Smooth muscle cell (in vitro differentiated cells): Measurements from ENCODE around the gene SURF6. TPM values are rescaled to one million over a fixed set of nuclear protein-coding genes. Genes with fewer than 3 reads are reported as not detected.

Experiments used
- DNase-seq: peaks from one replicate; lab custom pipeline; 2025; ENCODE audit not compliant: unreplicated experiment; lab: John Stamatoyannopoulos, UW
- H2AFZ ChIP-seq: fragments of 200-600 bp; sonication (generic); 2 replicates; pipeline ENCODE4 v1.6.0; 2016; ENCODE audit warnings: antibody characterized with exemption, low read depth, mild to moderate bottlenecking
- H3F3A ChIP-seq: fragments of 200-600 bp; sonication (generic); 2 replicates; pipeline ENCODE4 v1.6.0; 2017; ENCODE audit warnings: antibody characterized with exemption, low read depth
- H3K27ac ChIP-seq: fragments of 200-600 bp; sonication (generic); 2 replicates; pipeline ENCODE4 v1.5.1; 2016; ENCODE audit warnings: low read depth, mild to moderate bottlenecking
- H3K27me3 ChIP-seq: fragments of 200-600 bp; sonication (generic); 2 replicates; pipeline ENCODE4 v1.6.1; 2016; ENCODE audit warnings: low read depth, mild to moderate bottlenecking
- H3K36me3 ChIP-seq: fragments of 200-600 bp; sonication (generic); 2 replicates; pipeline ENCODE4 v1.5.1; 2016; ENCODE audit warnings: low read depth
- H3K4me1 ChIP-seq: fragments of 200-600 bp; sonication (generic); 2 replicates; pipeline ENCODE4 v1.5.1; 2016; ENCODE audit warnings: low read depth
- H3K4me2 ChIP-seq: fragments of 200-600 bp; sonication (generic); 2 replicates; pipeline ENCODE4 v1.6.0; 2016; ENCODE audit warnings: mild to moderate bottlenecking
- H3K4me3 ChIP-seq: fragments of 200-600 bp; sonication (generic); 2 replicates; pipeline ENCODE4 v1.5.1; 2016; ENCODE audit warnings: mild to moderate bottlenecking
- H3K79me2 ChIP-seq: fragments of 200-600 bp; sonication (generic); 2 replicates; pipeline ENCODE4 v1.6.0; 2016; ENCODE audit warnings: low read depth, mild to moderate bottlenecking
- H3K9ac ChIP-seq: fragments of 200-600 bp; sonication (generic); 2 replicates; pipeline ENCODE4 v1.6.0; 2016; ENCODE audit warnings: low read depth
- H3K9me3 ChIP-seq: fragments of 200-600 bp; sonication (generic); replicated peaks from 2 replicates; pipeline ENCODE4 v1.5.1; 2016; ENCODE audit warnings: low read depth
- H4K20me1 ChIP-seq: fragments of 200-600 bp; sonication (generic); 2 replicates; pipeline ENCODE4 v1.6.0; 2016; ENCODE audit warnings: low read depth
- CTCF ChIP-seq: fragments of 200-600 bp; sonication (generic); IDR thresholded peaks from 2 replicates; pipeline ENCODE4 v1.5.1; 2017; ENCODE audit warnings: borderline replicate concordance, mild to moderate bottlenecking, antibody characterized with exemption; ENCODE audit not compliant: insufficient read depth, poor library complexity, severe bottlenecking
- WGBS: methylation state at CpG from one replicate; pipeline ENCODE4 v1.1.7; 2016; ENCODE audit warnings: low lambda C conversion rate; 5-methylcytosine and 5-hydroxymethylcytosine counted together
- polyA plus RNA-seq: library from polyadenylated mRNA; unstranded; fragments of >200 nt; fragmentation: Nextera tagmentation; extraction: Ambion mirVana; gene quantifications from 2 replicates; pipeline ENCODE4 v1.2.1, GENCODE V29; 2016
- total RNA-seq: library from RNA; depleted of rRNA; stranded (reverse); fragments of >200 nt; gene quantifications from 2 replicates; pipeline ENCODE4 v1.2.3, GENCODE V29; 2014

Gene SURF6
- total RNA-seq, result 8.1 and 11.7 TPM in 2 replicates
- polyA plus RNA-seq, result 16.5 and 17.8 TPM in 2 replicates

- H3K79me2 ChIP-seq, result peaks cover 21% of the 10 kb centered on the region
- H2AFZ ChIP-seq, result peak within 1 kb of the TSS; percentile 84
- WGBS, result 8% methylated on average over 68 of the region's 70 CpGs
Measured at GRCh38 chr9:133335924-133336811, at the start of gene SURF6. Gene SURF6 (minus strand): TSS chr9:133336188. CDS start chr9:133336132, 56 bp downstream.

GRCh38 chr9:133385452-133385851 is 49.5 kb upstream of the SURF6 start:
- TF ChIP-seq CTCF, result no peak
- Histone ChIP-seq H2AFZ (no peak overlapping the region), H4K20me1 (no peaks in the 10 kb centered on the region), H3F3A (no peaks in the 10 kb centered on the region), H3K4me3 (no peak overlapping the region), H3K36me3 (no peaks in the 10 kb centered on the region), H3K27ac (no peak overlapping the region), H3K9ac (no peak overlapping the region), H3K4me1 (no peaks in the 10 kb centered on the region), H3K27me3 (no peaks in the 10 kb centered on the region), H3K79me2 (no peaks in the 10 kb centered on the region), H3K4me2 (no peak overlapping the region), H3K9me3 (no peaks in the 10 kb centered on the region)
- DNase-seq, result no peak
- WGBS, result 90% methylated on average over 14 of the region's 14 CpGs

More at GRCh38 chr9:133335924-133336811, at the start of gene SURF6:
- H3K9ac ChIP-seq, result peak within 1 kb of the TSS; percentile 79
- peaks cover 12% of the 10 kb centered on the region for H4K20me1 ChIP-seq
- peak within 1 kb of the TSS; percentile 99 for H3K4me2 ChIP-seq
- peak; percentile 60 for DNase-seq
- H3K9me3 ChIP-seq, result no peaks in the 10 kb centered on the region
- H3K36me3 ChIP-seq, result no peaks in the 10 kb centered on the region
- peaks cover 7% of the 10 kb centered on the region for H3K4me1 ChIP-seq
- TF ChIP-seq CTCF, result no peak
- peak within 1 kb of the TSS; percentile 61 for H3K27ac ChIP-seq
- H3K27me3 ChIP-seq, result no peaks in the 10 kb centered on the region
- peak within 1 kb of the TSS; percentile 98 for H3K4me3 ChIP-seq
- no peaks in the 10 kb centered on the region for H3F3A ChIP-seq

- no peaks in the 10 kb centered on the region for H3K36me3 ChIP-seq
- no peaks in the 10 kb centered on the region for H3K9me3 ChIP-seq
- WGBS, result 92% methylated on average over 17 of the region's 17 CpGs
Measured at GRCh38 chr9:133384736-133385321, 48.8 kb upstream of the SURF6 start.

More at GRCh38 chr9:133384736-133385321, 48.8 kb upstream of the SURF6 start:
- DNase-seq, result no peak
- H3F3A ChIP-seq, result no peaks in the 10 kb centered on the region
- no peaks in the 10 kb centered on the region for H3K79me2 ChIP-seq
- H3K27me3 ChIP-seq, result no peaks in the 10 kb centered on the region
- no peaks in the 10 kb centered on the region for H4K20me1 ChIP-seq
- H3K4me2 ChIP-seq, result no peak overlapping the region
- no peak overlapping the region for H3K9ac ChIP-seq
- no peak for TF ChIP-seq CTCF
- no peaks in the 10 kb centered on the region for H3K4me1 ChIP-seq
- H3K27ac ChIP-seq, result no peak overlapping the region
- H3K4me3 ChIP-seq, result no peak overlapping the region
- no peak overlapping the region for H2AFZ ChIP-seq
